T-cell (primary cell): Measurements from ENCODE around the gene ADCYAP1. TPM values are rescaled to one million over a fixed set of nuclear protein-coding genes. Genes with fewer than 3 reads are reported as not detected.

Experiments
- ATAC-seq, 4 experiments: fragments of 200-7000 bp in 3 of 4; fragments of 150-1000 bp in 1 of 4; cut with Tn5 transposase; replicated peaks in 1 of 4; 1 replicate in 3 of 4; 2 replicates in 1 of 4; pipeline ENCODE4 v1.10.0; 2021; ENCODE audit warnings: moderate library complexity in 3 of 4, mild to moderate bottlenecking in 2 of 4, moderate number of reproducible peaks in 1 of 4
- CTCF ChIA-PET, 2 donors: fragments of 300-600 bp; sonication (Branson Sonifier 250); formaldehyde crosslinking; loops; one replicate each; lab custom pipeline; 2022; ENCODE audit warnings: antibody characterized with exemption in 2 of 2; lab: Charles Lee
- POLR2A ChIA-PET, 2 donors: fragments of 300-600 bp; sonication (Branson Sonifier 250); formaldehyde crosslinking; loops; one replicate each; lab custom pipeline; 2022; ENCODE audit warnings: antibody characterized with exemption in 2 of 2; lab: Charles Lee
- DNase-seq, 35 experiments: peaks; one replicate each; pipeline versions ENCODE4 v3.0.0 to v3.0.0-alpha.2; 2013 to 2023
- H3K27ac ChIP-seq: one replicate; pipeline ENCODE4 v1.5.1; 2013; ENCODE audit warnings: low read length
- H3K27me3 ChIP-seq, 2 experiments: replicated peaks in 1 of 2; 1 replicate in 1 of 2; 2 replicates in 1 of 2; pipeline versions ENCODE4 v1.6.1 to v1.7.0; 2013; ENCODE audit warnings: low read length in 1 of 2, mixed read lengths in 1 of 2; ENCODE audit not compliant: control insufficient read depth in 2 of 2, insufficient read depth in 2 of 2; ENCODE audit errors: extremely low read depth in 1 of 2
- H3K36me3 ChIP-seq, 2 donors: 1 replicate in 1 of 2; 2 replicates in 1 of 2; pipeline versions ENCODE4 v1.6.1 to v1.7.0; 2013; ENCODE audit warnings: low read length in 1 of 2; ENCODE audit not compliant: control insufficient read depth in 2 of 2, insufficient read depth in 1 of 2; ENCODE audit errors: extremely low read depth in 1 of 2
- H3K4me1 ChIP-seq, 2 experiments: 1 replicate in 1 of 2; 2 replicates in 1 of 2; pipeline versions ENCODE4 v1.6.1 to v1.7.0; 2013; ENCODE audit warnings: low read length in 2 of 2, mixed read lengths in 1 of 2; ENCODE audit not compliant: insufficient read depth in 2 of 2, control insufficient read depth in 1 of 2; ENCODE audit errors: extremely low read depth in 1 of 2
- H3K4me3 ChIP-seq, 2 donors: 1 replicate in 1 of 2; 2 replicates in 1 of 2; pipeline versions ENCODE4 v1.5.1 to v1.7.0; 2013; ENCODE audit warnings: mild to moderate bottlenecking in 2 of 2, low read length in 1 of 2, moderate library complexity in 1 of 2; ENCODE audit not compliant: control insufficient read depth in 1 of 2; ENCODE audit errors: extremely low read depth in 1 of 2
- H3K9me3 ChIP-seq: 2 replicates; pipeline ENCODE4 v1.7.0; 2013
- H3K27ac Mint-ChIP-seq, 2 donors: one replicate each; pipeline ENCODE4 v1.8.0; 2020 to 2021; ENCODE audit warnings: mild to moderate bottlenecking in 2 of 2, mixed read lengths in 2 of 2
- H3K27me3 Mint-ChIP-seq, 2 donors: one replicate each; pipeline ENCODE4 v1.8.0; 2021 to 2022; ENCODE audit warnings: mixed read lengths in 2 of 2
- H3K36me3 Mint-ChIP-seq: one replicate; pipeline ENCODE4 v1.8.0; 2021; ENCODE audit warnings: mixed read lengths
- H3K4me1 Mint-ChIP-seq, 3 donors: one replicate each; pipeline ENCODE4 v1.8.0; 2020 to 2022; ENCODE audit warnings: mixed read lengths in 3 of 3, mild to moderate bottlenecking in 1 of 3
- H3K4me3 Mint-ChIP-seq, 3 donors: one replicate each; pipeline ENCODE4 v1.8.0; 2020 to 2022; ENCODE audit warnings: mild to moderate bottlenecking in 3 of 3, mixed read lengths in 3 of 3, moderate library complexity in 3 of 3
- H3K9me3 Mint-ChIP-seq, 3 donors: one replicate each; pipeline ENCODE4 v1.8.0; 2020 to 2022; ENCODE audit warnings: mixed read lengths in 3 of 3
- WGBS: methylation state at CpG from one replicate; pipeline ENCODE4 v1.1.5; 2013; ENCODE audit warnings: missing lambda C conversion rate; ENCODE audit not compliant: insufficient coverage; 5-methylcytosine and 5-hydroxymethylcytosine counted together
- total RNA-seq, 35 experiments: library from RNA in 6 of 35; stranded (reverse) in 6 of 35; fragments of 120-200 nt in 1 of 35; gene quantifications; one replicate each; pipeline versions ENCODE4 v1.2.1 to v1.2.4 and lab custom pipeline; 2013 to 2026

ADCYAP1 gene
- total RNA-seq, 5 donors from 2014 or later (not counting 1 experiment from before 2014, with no cell fraction given) = not detected

DNA sequence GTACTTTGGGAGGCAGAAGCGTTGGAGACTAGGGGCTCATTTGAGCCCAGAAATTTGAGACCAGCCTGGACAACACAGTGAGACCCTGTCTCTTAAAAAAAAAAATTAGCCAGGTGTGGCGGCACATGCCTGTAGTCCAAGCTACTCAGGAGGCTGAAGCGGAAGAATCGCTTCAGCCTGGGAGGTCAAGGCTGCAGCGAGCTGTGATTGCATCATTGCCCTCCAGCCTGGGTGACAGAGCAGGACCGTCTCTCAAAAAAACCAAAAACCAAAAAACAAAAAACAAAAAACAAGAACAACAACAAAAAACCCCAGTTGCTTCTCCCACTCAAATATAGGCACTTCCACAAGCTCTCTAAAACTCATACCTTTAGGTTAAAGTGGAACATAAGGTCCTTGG, 27.4 kb upstream of the ADCYAP1 start:
- Mint-ChIP-seq H3K36me3 (no peaks in the 10 kb centered on the region), H3K9me3 (peaks cover 0 to 2% (median 0%) of the 10 kb centered on the region in 3 donors), H3K4me1 (peaks cover 14 to 19% (median 15%) of the 10 kb centered on the region in 3 donors), H3K27ac (no peak overlapping the region), H3K27me3 (peaks cover 0 to 4% of the 10 kb centered on the region in 2 donors), H3K4me3 (no peak overlapping the region)
- ChIA-PET POLR2A (no interaction called here), CTCF (no interaction called here)
- WGBS = 94% methylated on average over 4 of the region's 6 CpGs
- Histone ChIP-seq H3K9me3 (no peaks in the 10 kb centered on the region), H3K4me1 (peaks cover 0 to 3% of the 10 kb centered on the region in 2 experiments), H3K27me3 (no peaks in the 10 kb centered on the region), H3K4me3 (no peak overlapping the region), H3K27ac (no peak overlapping the region), H3K36me3 (no peaks in the 10 kb centered on the region)
- ATAC-seq (no peak), DNase-seq (no peak)

DNA sequence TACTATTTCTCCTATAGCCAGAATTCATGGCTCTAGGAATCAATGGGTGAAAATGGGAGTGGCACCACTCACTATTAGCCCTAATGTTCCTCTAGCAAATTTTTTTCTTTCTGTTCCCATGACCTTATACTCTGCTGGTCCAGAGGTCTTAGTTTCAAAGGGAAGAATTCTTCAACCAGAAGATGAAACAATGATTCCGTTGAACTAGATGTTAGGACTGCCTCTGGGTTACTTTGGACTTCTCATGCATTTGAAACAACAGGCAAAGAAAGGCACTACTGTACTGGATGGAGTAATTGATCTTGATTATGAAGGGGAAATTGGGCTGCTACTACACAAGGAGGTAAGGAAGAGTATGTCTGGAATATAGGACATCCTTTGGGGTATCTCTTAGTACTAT, 18.6 kb upstream of the ADCYAP1 start:
- Histone ChIP-seq H3K4me3 (no peak overlapping the region), H3K4me1 (no peaks in the 10 kb centered on the region), H3K9me3 (no peaks in the 10 kb centered on the region), H3K36me3 (no peaks in the 10 kb centered on the region), H3K27me3 (peaks cover 0 to under 1% of the 10 kb centered on the region in 2 experiments), H3K27ac (no peak overlapping the region)
- H3K27me3 Mint-ChIP-seq = peaks cover 6 to 7% of the 10 kb centered on the region in 2 donors
- DNase-seq (no peak), ATAC-seq (no peak)
- WGBS = 63% methylated on average over 1 of the region's 1 CpG
- H3K36me3 Mint-ChIP-seq = no peaks in the 10 kb centered on the region
- H3K27ac Mint-ChIP-seq = no peak overlapping the region
- CTCF ChIA-PET = no interaction called here
- no peaks in the 10 kb centered on the region for H3K4me1 Mint-ChIP-seq
- no peak overlapping the region for H3K4me3 Mint-ChIP-seq
- POLR2A ChIA-PET = no interaction called here
- H3K9me3 Mint-ChIP-seq = no peaks in the 10 kb centered on the region

GRCh38 chr18:887716-888115, 17.0 kb upstream of the ADCYAP1 start:
- Histone ChIP-seq H3K27me3 (peaks cover 2 to 4% of the 10 kb centered on the region in 2 experiments), H3K4me3 (no peak overlapping the region), H3K27ac (no peak overlapping the region), H3K36me3 (no peaks in the 10 kb centered on the region), H3K9me3 (no peaks in the 10 kb centered on the region), H3K4me1 (no peaks in the 10 kb centered on the region)
- Mint-ChIP-seq H3K4me1 (no peaks in the 10 kb centered on the region), H3K27me3 (peaks cover 7 to 18% of the 10 kb centered on the region in 2 donors), H3K9me3 (no peaks in the 10 kb centered on the region), H3K27ac (no peak overlapping the region), H3K36me3 (no peaks in the 10 kb centered on the region), H3K4me3 (no peak overlapping the region)
- POLR2A ChIA-PET = no interaction called here
- WGBS = no CpG with 5 or more reads among the region's 2 CpGs
- DNase-seq = no peak
- no peak for ATAC-seq
- CTCF ChIA-PET = no interaction called here

- no peak overlapping the region for H3K4me3 Mint-ChIP-seq
- ChIA-PET CTCF (no interaction called here), POLR2A (interaction anchor here in 1 of 2 donors (0.7 kb wide), 1 partner anchor 1546 kb away, joined by 3 read pairs; no protein-coding TSS in a partner anchor)
- Histone ChIP-seq H3K27me3 (peaks cover 2 to 4% of the 10 kb centered on the region in 2 experiments), H3K4me1 (no peaks in the 10 kb centered on the region), H3K36me3 (no peaks in the 10 kb centered on the region), H3K27ac (no peak overlapping the region), H3K4me3 (no peak overlapping the region), H3K9me3 (no peaks in the 10 kb centered on the region)
- H3K27me3 Mint-ChIP-seq = peaks cover 11 to 23% of the 10 kb centered on the region in 2 donors
- H3K4me1 Mint-ChIP-seq = no peaks in the 10 kb centered on the region
- H3K36me3 Mint-ChIP-seq = no peaks in the 10 kb centered on the region
- H3K9me3 Mint-ChIP-seq = no peaks in the 10 kb centered on the region
- WGBS = 50% methylated on average over 2 of the region's 4 CpGs
- ATAC-seq (no peak), DNase-seq (no peak)
- no peak overlapping the region for H3K27ac Mint-ChIP-seq
Measured at GRCh38 chr18:892316-892715, 12.4 kb upstream of the ADCYAP1 start.

DNA sequence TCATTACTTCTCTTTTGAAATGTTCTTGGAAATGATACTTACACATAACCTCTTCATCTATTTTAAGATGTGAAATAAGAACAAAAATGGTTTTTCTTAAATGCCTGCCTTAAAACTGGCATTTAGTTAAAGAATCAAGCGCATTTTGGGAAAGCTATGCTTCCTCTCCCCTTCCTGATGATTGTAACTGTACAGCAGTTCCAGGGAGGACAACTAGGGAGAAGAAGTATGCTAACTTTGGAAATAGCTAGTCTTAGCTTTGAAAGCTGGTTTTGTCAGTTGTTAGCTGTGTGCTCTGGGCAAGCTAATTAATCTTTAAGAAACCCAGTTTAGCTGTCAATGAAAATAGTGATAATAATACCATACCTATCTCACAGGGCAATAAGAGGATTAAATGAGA, 8.4 kb upstream of the ADCYAP1 start:
- H3K4me3 ChIP-seq = no peak overlapping the region
- H3K27ac Mint-ChIP-seq = no peak overlapping the region
- H3K27ac ChIP-seq = no peak overlapping the region
- no peaks in the 10 kb centered on the region for H3K9me3 Mint-ChIP-seq
- no peak for ATAC-seq
- no peaks in the 10 kb centered on the region for H3K9me3 ChIP-seq
- H3K36me3 Mint-ChIP-seq = no peaks in the 10 kb centered on the region
- H3K4me1 ChIP-seq = no peaks in the 10 kb centered on the region
- H3K4me1 Mint-ChIP-seq = no peaks in the 10 kb centered on the region
- no peaks in the 10 kb centered on the region for H3K36me3 ChIP-seq
- DNase-seq = no peak
- POLR2A ChIA-PET = no interaction called here
- no peak overlapping the region for H3K4me3 Mint-ChIP-seq
- 80% methylated on average over 1 of the region's 1 CpG for WGBS
- peaks cover 30 to 42% of the 10 kb centered on the region in 2 donors for H3K27me3 Mint-ChIP-seq
- H3K27me3 ChIP-seq = peaks cover 4 to 6% of the 10 kb centered on the region in 2 experiments
- CTCF ChIA-PET = interaction anchor here in 1 of 2 donors (0.7 kb wide), 1 partner anchor 61 kb away, joined by 3 read pairs; no protein-coding TSS in a partner anchor

DNA sequence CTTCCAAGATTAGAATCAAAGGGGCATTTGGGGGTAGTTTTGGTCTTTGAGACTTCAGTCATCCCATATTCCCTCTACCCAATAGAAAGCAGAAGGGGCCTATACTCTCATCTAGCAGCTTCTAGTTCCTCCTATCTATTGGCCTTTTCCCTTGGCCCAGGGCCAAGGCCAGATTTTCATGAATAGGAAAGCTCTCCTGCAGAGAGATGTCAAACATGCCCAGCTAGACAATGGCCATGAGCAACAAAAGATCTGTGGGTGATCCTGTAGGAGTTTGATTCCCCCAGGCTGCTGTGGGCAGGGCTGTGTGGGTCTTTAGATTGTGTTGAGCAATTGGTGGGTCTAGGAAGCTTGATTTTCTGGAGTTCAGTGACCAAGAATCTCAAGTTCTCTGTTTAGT, 2.9 kb upstream of the ADCYAP1 start:
- H3K4me3 Mint-ChIP-seq = no peak overlapping the region
- POLR2A ChIA-PET = interaction anchor here in 1 of 2 donors (0.6 kb wide), 1 partner anchor 53 kb away, joined by 3 read pairs; no protein-coding TSS in a partner anchor
- CTCF ChIA-PET = no interaction called here
- H3K27me3 ChIP-seq = peaks cover 12 to 48% of the 10 kb centered on the region in 2 experiments
- H3K9me3 Mint-ChIP-seq = peaks cover 0 to 7% (median 3%) of the 10 kb centered on the region in 3 donors
- no peaks in the 10 kb centered on the region for H3K36me3 ChIP-seq
- H3K27ac Mint-ChIP-seq = no peak overlapping the region
- no peak for ATAC-seq
- H3K4me1 Mint-ChIP-seq = peaks cover 10 to 15% (median 14%) of the 10 kb centered on the region in 3 donors
- peaks cover 0 to 5% of the 10 kb centered on the region in 2 experiments for H3K4me1 ChIP-seq
- no peak for DNase-seq
- no peak overlapping the region for H3K27ac ChIP-seq
- H3K36me3 Mint-ChIP-seq = no peaks in the 10 kb centered on the region
- no peak overlapping the region for H3K4me3 ChIP-seq
- H3K9me3 ChIP-seq = no peaks in the 10 kb centered on the region
- peaks cover 65 to 68% of the 10 kb centered on the region in 2 donors for H3K27me3 Mint-ChIP-seq
